Gastrocnemius medialis (tissue), 4 donors: Measurements from ENCODE around the gene RBM38. TPM values are rescaled to one million over a fixed set of nuclear protein-coding genes. Genes with fewer than 3 reads are reported as not detected.

Experiments used
- ATAC-seq, 2 donors: fragments of 150-250 bp; one replicate each; pipeline ENCODE4 v1.9.1; 2016
- DNase-seq, 2 donors: peaks; one replicate each; pipeline ENCODE4 v3.0.0-alpha.2; 2019
- H3K27ac ChIP-seq, 4 donors: fragments of 200-600 bp; sonication (generic); 1 replicate in 1 of 4; 2 replicates in 3 of 4; pipeline ENCODE4 v1.5.1; 2016 to 2018; ENCODE audit warnings: mild to moderate bottlenecking in 2 of 4, moderate library complexity in 1 of 4
- H3K27me3 ChIP-seq, 3 donors: fragments of 200-600 bp; sonication (generic) in 2 of 3; 1 replicate in 1 of 3; 2 replicates in 2 of 3; pipeline versions ENCODE4 v1.5.1 to v1.6.0; 2016 to 2019; ENCODE audit warnings: mild to moderate bottlenecking in 1 of 3, moderate library complexity in 1 of 3
- H3K36me3 ChIP-seq, 2 donors: fragments of 200-600 bp; sonication (generic) in 1 of 2; one replicate each; pipeline ENCODE4 v1.5.1; 2017 to 2018
- H3K4me1 ChIP-seq, 2 donors: fragments of 200-600 bp; sonication (generic) in 1 of 2; one replicate each; pipeline ENCODE4 v1.5.1; 2016 to 2017; ENCODE audit warnings: mild to moderate bottlenecking in 2 of 2
- H3K4me3 ChIP-seq, 4 donors: fragments of 200-600 bp; sonication (generic) in 3 of 4; 1 replicate in 1 of 4; 2 replicates in 3 of 4; pipeline ENCODE4 v1.5.1; 2016 to 2019; ENCODE audit warnings: mild to moderate bottlenecking in 2 of 4
- H3K9me3 ChIP-seq, 3 donors: fragments of 200-600 bp; sonication (generic) in 2 of 3; 1 replicate in 1 of 3; 2 replicates in 2 of 3; pipeline ENCODE4 v1.5.1; 2016 to 2019
- POLR2A ChIP-seq, 2 donors: fragments of 450-650 bp; IDR thresholded peaks; one replicate each; pipeline ENCODE4 v1.6.1; 2017; ENCODE audit warnings: antibody characterized with exemption in 2 of 2, mild to moderate bottlenecking in 2 of 2, moderate library complexity in 2 of 2
- in situ Hi-C, 4 donors: fragments of 200-750 bp; cut with MboI; loops; one replicate each; pipeline versions ENCODE4 v1.15.0 to v1.8.0; 2017; ENCODE audit warnings: low sequenced_read_pairs in 4 of 4
- intact Hi-C: fragments of 100-400 bp; cut with DNase I; formaldehyde crosslinking; loops from one replicate; pipeline ENCODE4 v1.15.1; 2023; ENCODE audit warnings: low total_unique reads
- total RNA-seq, 4 donors: library from RNA; depleted of rRNA; stranded (reverse); fragments of >200 nt; gene quantifications; one replicate each; pipeline versions ENCODE4 v1.1.0 to v1.2.3, GENCODE V29; 2016
- TF ChIP-seq, protein P1 (sequence below), 5 experiments: fragments of 450-650 bp in 3 of 5; fragments of 200-600 bp in 2 of 5; sonication (generic) in 2 of 5; IDR thresholded peaks in 4 of 5; conservative IDR thresholded peaks in 1 of 5; 1 replicate in 4 of 5; 2 replicates in 1 of 5; pipeline ENCODE4 v1.5.1; 2016 to 2019; ENCODE audit warnings: antibody characterized with exemption in 5 of 5, mild to moderate bottlenecking in 3 of 5, moderate library complexity in 3 of 5

The RBM38 gene
- total RNA-seq, 4 donors from 2014 or later: 56.7 to 229 (median 177) TPM

DNA sequence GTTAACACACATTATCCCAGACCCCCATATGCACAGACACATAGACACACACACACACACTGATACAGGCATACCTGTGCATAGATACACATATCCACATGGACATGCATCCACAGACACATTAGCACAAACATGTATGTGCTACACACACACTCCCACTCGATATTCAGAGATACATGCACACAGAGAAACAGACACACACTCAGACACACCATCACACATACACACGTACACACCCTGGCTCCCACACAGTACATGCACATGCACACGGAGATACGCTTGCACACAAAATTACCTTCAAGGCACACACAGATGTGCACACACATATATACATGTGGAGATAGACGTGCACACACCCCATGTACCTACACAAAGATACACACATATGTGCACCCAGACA is 19.7 kb downstream of the RBM38 start:
- intact Hi-C loops (no loop called here), in situ Hi-C loops (no loop called here)
- ATAC-seq (no peak), DNase-seq (no peak)
- Histone ChIP-seq H3K27me3 (no peaks in the 10 kb centered on the region), H3K4me1 (peaks cover 22 to 44% of the 10 kb centered on the region in 2 donors), H3K27ac (peak overlapping the region in 2 of 4 donors; percentile 48 to 99), H3K4me3 (no peak overlapping the region), H3K9me3 (no peaks in the 10 kb centered on the region), H3K36me3 (peaks cover 0 to 13% of the 10 kb centered on the region in 2 donors)
- TF ChIP-seq, protein P1, sequence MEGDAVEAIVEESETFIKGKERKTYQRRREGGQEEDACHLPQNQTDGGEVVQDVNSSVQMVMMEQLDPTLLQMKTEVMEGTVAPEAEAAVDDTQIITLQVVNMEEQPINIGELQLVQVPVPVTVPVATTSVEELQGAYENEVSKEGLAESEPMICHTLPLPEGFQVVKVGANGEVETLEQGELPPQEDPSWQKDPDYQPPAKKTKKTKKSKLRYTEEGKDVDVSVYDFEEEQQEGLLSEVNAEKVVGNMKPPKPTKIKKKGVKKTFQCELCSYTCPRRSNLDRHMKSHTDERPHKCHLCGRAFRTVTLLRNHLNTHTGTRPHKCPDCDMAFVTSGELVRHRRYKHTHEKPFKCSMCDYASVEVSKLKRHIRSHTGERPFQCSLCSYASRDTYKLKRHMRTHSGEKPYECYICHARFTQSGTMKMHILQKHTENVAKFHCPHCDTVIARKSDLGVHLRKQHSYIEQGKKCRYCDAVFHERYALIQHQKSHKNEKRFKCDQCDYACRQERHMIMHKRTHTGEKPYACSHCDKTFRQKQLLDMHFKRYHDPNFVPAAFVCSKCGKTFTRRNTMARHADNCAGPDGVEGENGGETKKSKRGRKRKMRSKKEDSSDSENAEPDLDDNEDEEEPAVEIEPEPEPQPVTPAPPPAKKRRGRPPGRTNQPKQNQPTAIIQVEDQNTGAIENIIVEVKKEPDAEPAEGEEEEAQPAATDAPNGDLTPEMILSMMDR (IDR thresholded peaks at IDR 0.05 in 4 of 5, conservative IDR thresholded peaks at IDR 0.05 in 1 of 5): no peak
- TF ChIP-seq POLR2A (IDR thresholded peaks at IDR 0.05): no peak

DNA sequence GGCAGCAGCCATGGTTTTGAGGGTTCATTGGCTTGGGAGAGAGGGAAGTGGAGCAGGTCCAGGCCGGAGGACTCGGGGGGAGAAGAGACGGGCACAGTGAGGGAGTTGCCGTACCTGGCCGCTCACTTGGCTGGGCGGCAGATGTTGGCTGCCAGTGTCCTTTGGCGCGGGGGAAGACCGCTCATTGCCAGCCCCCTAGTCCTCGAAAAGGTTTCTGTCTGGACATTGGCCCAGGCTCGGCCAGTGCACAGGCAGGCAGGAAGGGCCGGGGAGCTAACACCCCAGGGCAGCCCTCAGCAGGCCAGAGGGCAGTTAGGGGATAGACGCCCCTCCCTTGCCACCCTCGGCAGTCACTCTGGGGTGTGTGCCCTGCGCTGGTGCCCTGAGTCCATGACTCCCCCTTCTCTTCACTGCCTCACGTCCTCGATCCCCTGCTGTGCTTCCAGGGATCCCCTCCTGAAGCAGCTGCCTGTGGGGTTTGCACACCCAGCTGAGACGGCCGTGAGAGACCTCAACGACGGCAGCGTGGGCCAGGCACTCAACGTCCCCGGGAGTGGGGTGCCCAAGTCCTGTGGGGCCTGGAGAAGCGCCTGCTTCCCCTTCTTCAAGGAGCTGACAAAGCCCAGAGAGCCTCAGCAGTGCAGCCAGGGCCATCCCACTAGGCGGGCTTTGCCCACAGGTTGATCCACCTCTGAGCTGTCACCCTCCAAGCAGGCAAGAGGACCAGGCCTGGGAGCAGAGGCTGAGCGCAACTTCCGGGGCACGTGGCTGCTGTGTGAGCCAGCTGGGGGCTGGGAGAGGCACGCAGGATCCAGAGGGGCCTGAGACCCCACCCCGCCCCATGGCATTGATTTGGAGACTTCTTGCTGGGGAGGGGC is 20.4 kb downstream of the RBM38 start:
- no peak for DNase-seq
- H3K27me3 ChIP-seq: no peaks in the 10 kb centered on the region
- no peak for TF ChIP-seq POLR2A (IDR thresholded peaks at IDR 0.05)

DNA sequence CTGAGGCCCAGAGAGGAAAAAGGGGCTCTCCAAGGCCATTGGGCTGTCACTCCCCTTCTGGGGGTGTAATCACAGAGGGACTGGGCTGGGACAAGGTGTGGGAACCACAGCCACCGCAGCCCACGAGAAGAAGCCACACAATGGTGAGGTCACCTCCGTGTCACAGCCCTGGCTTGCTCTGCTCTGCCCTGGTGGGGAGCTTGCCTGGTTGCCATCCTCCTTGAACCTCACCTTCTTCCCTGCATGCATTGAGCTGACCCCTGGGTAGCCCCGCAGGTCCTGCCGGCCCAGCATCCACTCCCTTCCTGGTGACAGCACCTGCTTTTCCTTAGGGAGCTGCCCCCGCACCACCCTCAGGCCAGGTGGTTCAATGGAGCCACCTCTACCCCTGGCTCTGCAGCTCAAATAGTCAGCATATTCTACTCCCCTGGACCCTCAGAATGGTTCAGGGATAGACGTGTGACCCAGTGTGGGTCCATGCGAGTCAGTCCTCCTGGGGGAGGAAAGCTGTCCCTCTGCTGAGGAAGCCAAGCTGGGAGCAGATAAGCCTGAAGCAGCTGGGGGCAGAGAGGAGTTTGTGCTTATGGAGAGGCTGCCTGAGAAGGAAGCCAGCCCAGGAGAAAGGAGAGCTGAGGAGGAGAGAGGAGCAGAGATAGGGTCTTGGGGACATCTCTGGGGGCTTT is 21.3 kb downstream of the RBM38 start:
- H3K36me3 ChIP-seq: peaks cover 0 to 7% of the 10 kb centered on the region in 2 donors
- peaks cover 20 to 28% of the 10 kb centered on the region in 2 donors for H3K4me1 ChIP-seq
- TF ChIP-seq POLR2A (IDR thresholded peaks at IDR 0.05): no peak
- TF ChIP-seq, protein P1 (IDR thresholded peaks at IDR 0.05 in 4 of 5, conservative IDR thresholded peaks at IDR 0.05 in 1 of 5): no peak
- H3K27ac ChIP-seq: no peak overlapping the region
- H3K9me3 ChIP-seq: no peaks in the 10 kb centered on the region
- in situ Hi-C loops: no loop called here
- intact Hi-C loops: no loop called here
- no peaks in the 10 kb centered on the region for H3K27me3 ChIP-seq
- DNase-seq (no peak), ATAC-seq (no peak)
- H3K4me3 ChIP-seq: no peak overlapping the region

More for the DNA sequence above, 20.4 kb downstream of the RBM38 start:
- in situ Hi-C loops (no loop called here), intact Hi-C loops (no loop called here)
- no peak overlapping the region for H3K4me3 ChIP-seq
- peak overlapping the region in 1 of 4 donors; percentile 48 for H3K27ac ChIP-seq
- no peaks in the 10 kb centered on the region for H3K9me3 ChIP-seq
- no peak for ATAC-seq
- H3K36me3 ChIP-seq: peaks cover 0 to 7% of the 10 kb centered on the region in 2 donors
- peaks cover 22 to 37% of the 10 kb centered on the region in 2 donors for H3K4me1 ChIP-seq

DNA sequence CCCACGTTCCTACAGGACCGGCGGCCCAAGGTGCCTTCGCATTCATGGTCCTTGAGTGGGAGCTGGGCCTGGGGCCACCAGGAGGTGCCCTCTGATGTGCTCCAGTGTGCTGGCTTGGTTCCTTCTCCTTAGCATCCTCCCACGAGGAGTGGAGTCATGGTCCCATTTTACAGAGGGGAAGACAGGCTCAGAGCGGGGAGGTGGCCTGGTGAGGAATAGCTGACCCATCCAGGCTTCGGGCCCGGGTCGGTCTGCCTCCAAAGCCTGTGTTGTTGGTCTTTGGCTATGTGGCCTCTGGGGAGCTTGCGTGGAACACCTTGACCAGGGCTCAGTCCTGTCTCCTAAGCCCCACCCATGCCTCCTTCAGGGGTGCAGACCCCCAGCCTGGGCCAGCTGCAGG is 22.8 kb downstream of the RBM38 start:
- no peak overlapping the region for H3K4me3 ChIP-seq
- DNase-seq (no peak), ATAC-seq (no peak)
- peaks cover 8 to 13% of the 10 kb centered on the region in 2 donors for H3K4me1 ChIP-seq
- in situ Hi-C loops: no loop called here
- H3K9me3 ChIP-seq: no peaks in the 10 kb centered on the region
- H3K27ac ChIP-seq: no peak overlapping the region
- TF ChIP-seq POLR2A (IDR thresholded peaks at IDR 0.05): no peak
- TF ChIP-seq, protein P1 (IDR thresholded peaks at IDR 0.05 in 4 of 5, conservative IDR thresholded peaks at IDR 0.05 in 1 of 5): no peak
- no peaks in the 10 kb centered on the region for H3K27me3 ChIP-seq
- no peaks in the 10 kb centered on the region for H3K36me3 ChIP-seq
- intact Hi-C loops: no loop called here
